Gastroesophageal sphincter (tissue), 4 donors: ENCODE results near the gene ROBO1. TPM values are rescaled to one million over a fixed set of nuclear protein-coding genes. Genes with fewer than 3 reads are reported as not detected.

Experiments used
- ATAC-seq: fragments of 150-250 bp; one replicate; pipeline ENCODE4 v1.9.1; 2016; ENCODE audit warnings: mild to moderate bottlenecking, moderate library complexity
- H3K27ac ChIP-seq, 4 donors: fragments of 200-600 bp; sonication (generic) in 3 of 4; 1 replicate in 3 of 4; 2 replicates in 1 of 4; pipeline ENCODE4 v1.5.1; 2016 to 2019
- H3K27me3 ChIP-seq: fragments of 200-600 bp; sonication (generic); one replicate; pipeline ENCODE4 v1.5.1; 2019
- H3K36me3 ChIP-seq, 2 donors: fragments of 200-600 bp; sonication (generic); one replicate each; pipeline ENCODE4 v1.5.1; 2019; ENCODE audit warnings: control low read depth in 1 of 2
- H3K4me1 ChIP-seq, 3 donors: fragments of 200-600 bp; sonication (generic); 1 replicate in 2 of 3; 2 replicates in 1 of 3; pipeline ENCODE4 v1.5.1; 2016 to 2019; ENCODE audit warnings: control low read depth in 2 of 3
- H3K4me3 ChIP-seq, 2 donors: fragments of 200-600 bp; sonication (generic); one replicate each; pipeline ENCODE4 v1.5.1; 2019; ENCODE audit warnings: mild to moderate bottlenecking in 1 of 2, moderate library complexity in 1 of 2
- H3K9me3 ChIP-seq, 3 donors: fragments of 200-600 bp; sonication (generic); one replicate each; pipeline ENCODE4 v1.5.1; 2017 to 2019; ENCODE audit warnings: control low read depth in 2 of 3
- EP300 ChIP-seq: sonication (generic); formaldehyde crosslinking; IDR thresholded peaks from one replicate; pipeline ENCODE4 v1.6.1; 2017; ENCODE audit warnings: antibody characterized with exemption, mild to moderate bottlenecking
- POLR2A ChIP-seq, 2 donors: fragments of 450-650 bp; IDR thresholded peaks; one replicate each; pipeline ENCODE4 v1.6.1; 2017; ENCODE audit warnings: antibody characterized with exemption in 2 of 2, mild to moderate bottlenecking in 2 of 2, moderate library complexity in 1 of 2
- POLR2AphosphoS5 ChIP-seq: sonication (generic); formaldehyde crosslinking; IDR thresholded peaks from one replicate; pipeline ENCODE4 v1.6.1; 2017; ENCODE audit warnings: antibody characterized with exemption
- WGBS, 2 donors: methylation state at CpG; one replicate each; pipeline ENCODE4 v1.1.5; 2018; ENCODE audit warnings: low coverage in 1 of 2; 5-methylcytosine and 5-hydroxymethylcytosine counted together
- total RNA-seq, 4 donors: library from RNA; depleted of rRNA; stranded (reverse); fragments of >200 nt; gene quantifications; one replicate each; pipeline ENCODE4 v1.1.0, GENCODE V29; 2016
- TF ChIP-seq, protein P1 (sequence below), 4 experiments: fragments of 200-600 bp in 2 of 4; fragments of 450-650 bp in 2 of 4; sonication (generic) in 1 of 4; IDR thresholded peaks; one replicate each; pipeline ENCODE4 v1.5.1; 2017 to 2019; ENCODE audit warnings: antibody characterized with exemption in 4 of 4, mild to moderate bottlenecking in 2 of 4, moderate library complexity in 2 of 4

ROBO1 gene
- total RNA-seq, 4 donors from 2014 or later: 9.7 to 15.3 (median 12.9) TPM

DNA sequence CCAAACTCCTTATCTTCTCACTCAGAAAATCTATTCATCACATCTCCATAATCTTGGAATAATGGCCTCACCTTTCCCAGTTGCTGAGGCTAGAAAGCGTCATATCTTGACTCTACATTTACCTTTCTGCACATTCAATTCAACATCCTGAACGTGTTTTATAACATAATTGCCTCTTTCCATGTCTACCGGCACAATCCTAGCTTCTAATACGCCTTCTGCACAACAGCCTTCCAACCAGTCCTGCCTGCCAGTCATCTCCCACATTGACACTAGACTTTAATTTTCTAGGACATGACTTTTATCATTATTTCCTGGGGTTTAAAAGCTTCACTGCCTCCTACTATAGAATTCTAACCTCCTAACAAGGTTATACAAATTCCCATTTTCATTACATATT, 906.6 kb downstream of the ROBO1 start:
- Histone ChIP-seq H3K27ac (no peak overlapping the region), H3K27me3 (no peaks in the 10 kb centered on the region), H3K36me3 (no peaks in the 10 kb centered on the region), H3K9me3 (no peaks in the 10 kb centered on the region), H3K4me1 (no peaks in the 10 kb centered on the region), H3K4me3 (no peak overlapping the region)
- whole genome bisulfite sequencing, 2 donors: 91 to 92% methylated on average over 4 of the region's 4 CpGs
- TF ChIP-seq, protein P1, sequence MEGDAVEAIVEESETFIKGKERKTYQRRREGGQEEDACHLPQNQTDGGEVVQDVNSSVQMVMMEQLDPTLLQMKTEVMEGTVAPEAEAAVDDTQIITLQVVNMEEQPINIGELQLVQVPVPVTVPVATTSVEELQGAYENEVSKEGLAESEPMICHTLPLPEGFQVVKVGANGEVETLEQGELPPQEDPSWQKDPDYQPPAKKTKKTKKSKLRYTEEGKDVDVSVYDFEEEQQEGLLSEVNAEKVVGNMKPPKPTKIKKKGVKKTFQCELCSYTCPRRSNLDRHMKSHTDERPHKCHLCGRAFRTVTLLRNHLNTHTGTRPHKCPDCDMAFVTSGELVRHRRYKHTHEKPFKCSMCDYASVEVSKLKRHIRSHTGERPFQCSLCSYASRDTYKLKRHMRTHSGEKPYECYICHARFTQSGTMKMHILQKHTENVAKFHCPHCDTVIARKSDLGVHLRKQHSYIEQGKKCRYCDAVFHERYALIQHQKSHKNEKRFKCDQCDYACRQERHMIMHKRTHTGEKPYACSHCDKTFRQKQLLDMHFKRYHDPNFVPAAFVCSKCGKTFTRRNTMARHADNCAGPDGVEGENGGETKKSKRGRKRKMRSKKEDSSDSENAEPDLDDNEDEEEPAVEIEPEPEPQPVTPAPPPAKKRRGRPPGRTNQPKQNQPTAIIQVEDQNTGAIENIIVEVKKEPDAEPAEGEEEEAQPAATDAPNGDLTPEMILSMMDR (IDR thresholded peaks at IDR 0.05): no peak
- TF ChIP-seq EP300 (no peak), POLR2AphosphoS5 (no peak)
- ATAC-seq: no peak

DNA sequence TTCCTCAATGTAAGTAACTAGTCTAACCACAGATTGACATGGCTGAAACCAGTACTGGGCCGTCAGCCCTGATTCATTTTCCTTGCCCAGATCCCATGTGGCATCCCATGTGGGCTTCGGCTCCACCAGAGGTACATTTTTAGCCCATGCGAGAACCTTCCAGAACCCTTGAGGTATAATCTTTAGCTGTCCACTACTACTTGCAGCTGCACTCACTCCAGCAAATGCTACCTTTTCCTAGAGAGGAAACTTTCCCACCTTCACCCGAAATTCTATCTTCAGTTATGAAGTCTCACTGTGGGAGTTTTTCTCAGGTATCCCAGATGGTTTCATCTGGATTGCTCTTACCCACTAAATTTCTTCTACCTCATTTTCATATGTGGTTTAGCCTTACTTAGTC, 907.2 kb downstream of the ROBO1 start:
- H3K9me3 ChIP-seq: no peaks in the 10 kb centered on the region
- no peak for ATAC-seq
- WGBS, 2 donors: 91 to 94% methylated on average over 4 of the region's 4 CpGs
- no peaks in the 10 kb centered on the region for H3K4me1 ChIP-seq
- H3K36me3 ChIP-seq: no peaks in the 10 kb centered on the region
- TF ChIP-seq POLR2AphosphoS5: no peak
- TF ChIP-seq, protein P1 (IDR thresholded peaks at IDR 0.05): no peak
- no peak for TF ChIP-seq EP300
- no peak for TF ChIP-seq POLR2A (IDR thresholded peaks at IDR 0.05)
- no peak overlapping the region for H3K27ac ChIP-seq
- no peaks in the 10 kb centered on the region for H3K27me3 ChIP-seq
- H3K4me3 ChIP-seq: no peak overlapping the region

DNA sequence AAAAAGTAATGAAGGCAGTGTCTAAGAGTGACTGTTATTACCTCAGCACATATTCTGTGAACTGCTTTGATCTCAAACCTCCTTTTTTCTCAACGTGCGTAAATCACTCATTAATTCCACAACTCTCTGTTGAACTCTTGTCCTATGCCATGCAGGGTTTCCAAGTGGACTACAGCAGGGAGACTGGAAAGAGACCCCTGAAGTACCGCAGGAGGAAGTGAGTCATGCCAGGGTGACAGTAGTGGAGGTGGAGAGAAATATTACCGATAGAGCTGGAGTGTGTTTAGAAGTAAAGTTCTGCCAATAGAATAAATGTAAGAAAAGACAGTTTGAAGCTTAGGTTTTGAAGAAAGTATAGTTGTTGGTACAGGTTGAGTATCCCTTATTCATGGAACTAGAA, 908.9 kb downstream of the ROBO1 start:
- H3K4me3 ChIP-seq: no peak overlapping the region
- H3K9me3 ChIP-seq: no peaks in the 10 kb centered on the region
- no peaks in the 10 kb centered on the region for H3K27me3 ChIP-seq
- TF ChIP-seq, protein P1 (IDR thresholded peaks at IDR 0.05): no peak
- no peak for TF ChIP-seq POLR2A (IDR thresholded peaks at IDR 0.05)
- TF ChIP-seq POLR2AphosphoS5: no peak
- no peak for TF ChIP-seq EP300
- H3K36me3 ChIP-seq: no peaks in the 10 kb centered on the region
- ATAC-seq: no peak
- WGBS, 2 donors: 77 to 86% methylated on average over 4 of the region's 4 CpGs
- no peaks in the 10 kb centered on the region for H3K4me1 ChIP-seq
- H3K27ac ChIP-seq: no peak overlapping the region

DNA sequence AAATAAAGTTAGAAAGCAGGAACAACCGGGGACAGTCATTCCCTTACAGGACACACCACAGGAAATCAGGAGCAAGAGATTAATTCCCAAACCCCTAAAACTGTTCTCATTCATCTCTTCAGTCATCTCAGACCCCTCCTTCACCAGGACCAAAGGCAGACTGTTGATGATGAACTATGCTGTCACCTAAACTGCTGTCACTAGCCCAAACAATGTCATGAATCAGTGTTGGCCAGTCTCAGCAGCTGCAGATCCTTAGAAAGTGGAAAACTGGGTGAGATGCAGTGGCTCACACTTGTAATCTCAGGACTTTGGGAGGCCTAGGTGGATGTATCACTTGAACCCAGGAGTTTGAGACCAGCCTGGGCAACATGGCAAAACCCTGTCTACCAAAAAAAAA, 909.6 kb downstream of the ROBO1 start:
- WGBS, 2 donors: 86 to 100% methylated on average over 1 of the region's 1 CpG
- H3K4me1 ChIP-seq: no peaks in the 10 kb centered on the region
- H3K27me3 ChIP-seq: no peaks in the 10 kb centered on the region
- no peak overlapping the region for H3K27ac ChIP-seq
- TF ChIP-seq, protein P1 (IDR thresholded peaks at IDR 0.05): no peak
- TF ChIP-seq POLR2AphosphoS5 (no peak), EP300 (no peak), POLR2A (IDR thresholded peaks at IDR 0.05) (no peak)
- H3K4me3 ChIP-seq: no peak overlapping the region
- no peaks in the 10 kb centered on the region for H3K36me3 ChIP-seq
- ATAC-seq: no peak
- H3K9me3 ChIP-seq: no peaks in the 10 kb centered on the region

DNA sequence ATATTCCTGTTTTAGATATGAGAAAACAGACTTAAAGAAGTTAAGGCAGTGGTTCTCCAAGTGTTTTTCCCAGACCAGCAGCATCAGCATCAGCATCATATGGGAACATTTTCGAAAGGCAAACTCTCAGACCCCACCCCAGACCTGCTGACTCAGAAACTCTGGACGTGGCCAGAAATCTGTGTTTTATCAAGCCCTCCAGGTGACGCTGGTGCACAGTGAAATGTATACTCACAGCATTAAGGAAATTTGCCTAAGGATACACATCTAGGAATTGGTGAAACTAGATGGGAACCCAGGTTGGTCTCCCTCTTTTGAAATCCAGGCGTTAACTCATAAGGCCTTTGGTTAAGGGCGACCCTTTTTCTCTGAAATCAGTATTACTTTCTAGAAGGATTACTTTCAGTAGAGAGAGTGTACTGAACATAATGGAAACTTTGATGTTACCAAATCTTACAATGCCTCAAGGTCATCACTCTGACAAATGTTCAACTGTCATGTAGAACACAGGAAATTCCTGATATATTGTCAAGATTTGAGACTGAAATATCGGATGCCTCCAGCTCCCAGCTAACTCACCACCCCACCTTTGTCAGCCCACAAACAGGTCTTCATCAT, 910.2 kb downstream of the ROBO1 start:
- TF ChIP-seq EP300: no peak
- no peak for TF ChIP-seq POLR2AphosphoS5
- no peak for TF ChIP-seq POLR2A (IDR thresholded peaks at IDR 0.05)
- TF ChIP-seq, protein P1 (IDR thresholded peaks at IDR 0.05): no peak
- H3K9me3 ChIP-seq: no peaks in the 10 kb centered on the region
- no peaks in the 10 kb centered on the region for H3K27me3 ChIP-seq
- H3K27ac ChIP-seq: no peak overlapping the region
- 86 to 89% methylated on average over 3 to 4 of the region's 6 CpGs for WGBS, 2 donors
- H3K4me1 ChIP-seq: no peaks in the 10 kb centered on the region
- no peak overlapping the region for H3K4me3 ChIP-seq
- no peaks in the 10 kb centered on the region for H3K36me3 ChIP-seq
- no peak for ATAC-seq
